Colon (tissue), 2 donors: ENCODE measurements around the gene CAMK2D.

ENCODE experiments used
- FAIRE-seq: peaks from 2 replicates; lab custom pipeline; 2012; peaks lifted over from hg19 to GRCh38; lab: Jason Lieb, UNC
- donor health status: control.
- donor health status: control.

The CAMK2D gene

DNA sequence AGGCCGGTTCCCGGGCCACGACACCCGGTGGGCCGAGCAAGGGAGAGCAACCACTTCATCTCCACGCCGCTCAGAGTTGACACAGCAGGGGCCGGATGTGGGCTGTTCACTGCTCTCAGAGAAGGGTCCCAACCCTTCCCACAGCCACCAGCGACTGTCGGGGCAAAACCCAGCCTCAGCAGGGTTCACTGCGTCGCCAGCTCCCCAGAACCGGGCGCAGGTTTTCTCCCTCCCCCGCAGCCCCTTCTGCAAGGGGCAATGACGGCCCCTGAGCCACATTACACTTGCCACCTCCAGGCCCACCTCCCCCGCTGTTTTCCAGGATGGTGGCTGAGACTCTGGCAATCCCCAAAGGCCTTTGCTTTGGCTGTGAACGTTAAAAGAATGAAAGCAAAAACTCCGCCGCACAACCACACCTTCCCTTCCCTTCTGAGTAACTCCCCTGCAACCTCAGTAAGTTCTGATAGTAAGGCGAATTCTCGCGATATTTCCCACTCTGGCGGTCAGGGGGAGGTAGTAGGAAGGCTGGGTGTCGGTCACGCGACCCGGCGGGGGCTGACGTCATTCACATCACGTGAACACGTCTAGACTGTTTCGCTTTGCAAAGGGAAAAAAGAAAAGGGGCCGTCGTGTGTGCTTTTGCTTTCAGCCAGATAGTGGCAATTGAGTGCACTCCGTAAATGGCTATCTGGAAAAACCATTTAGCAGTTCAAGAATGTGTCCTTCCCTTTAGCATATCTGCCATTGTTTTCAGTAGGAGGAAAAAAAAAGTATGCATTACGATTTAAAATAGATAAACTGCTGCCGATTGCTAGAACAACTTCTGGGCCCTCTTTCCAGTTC, 869 bp upstream of the CAMK2D start:
- FAIRE-seq: peak; percentile 98

DNA sequence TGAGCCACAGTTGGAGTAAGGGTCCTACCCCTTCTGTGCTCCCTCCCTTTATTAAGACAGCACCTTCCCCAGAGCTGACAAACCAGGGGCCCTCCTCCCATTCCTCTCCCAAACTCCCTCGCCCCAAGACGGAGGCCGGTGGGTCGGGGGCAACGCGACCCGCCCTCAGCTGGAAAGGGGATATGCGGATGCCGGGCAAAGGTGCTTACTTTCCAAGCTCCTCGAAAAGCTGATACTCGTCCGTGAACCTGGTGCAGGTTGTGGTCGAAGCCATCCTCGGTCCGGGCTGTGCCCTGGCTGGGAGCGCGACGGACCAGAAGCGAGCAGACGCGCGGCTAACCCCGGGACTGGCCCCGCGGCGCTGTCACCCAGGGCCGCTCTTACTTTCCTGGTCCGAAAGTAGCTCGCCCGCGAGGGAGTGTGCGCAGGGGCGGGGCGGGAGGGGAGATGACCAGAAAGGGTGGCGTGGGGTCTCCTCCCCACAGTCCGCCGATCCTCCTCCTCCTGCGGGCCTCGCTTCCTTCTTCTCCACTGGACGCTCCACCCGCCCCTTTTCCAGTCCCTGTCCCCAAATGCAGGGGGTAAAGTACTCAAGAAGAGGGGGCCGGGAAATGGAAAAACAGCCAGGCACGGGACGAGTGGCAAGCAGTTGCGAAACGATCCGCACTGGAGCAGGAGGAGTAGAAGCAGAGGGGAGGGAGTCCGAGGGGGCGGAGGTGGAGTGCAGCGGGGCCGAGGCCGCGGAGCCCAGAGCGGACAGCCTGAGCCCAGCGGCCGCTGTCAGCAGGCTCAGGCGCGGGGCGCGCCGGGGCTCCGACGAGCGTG, 531 bp downstream of the CAMK2D start:
- FAIRE-seq: no peak

- FAIRE-seq: no peak
These were observed 1.3 kb downstream of the CAMK2D start for GRCh38 chr4:113760094-113760794.

DNA sequence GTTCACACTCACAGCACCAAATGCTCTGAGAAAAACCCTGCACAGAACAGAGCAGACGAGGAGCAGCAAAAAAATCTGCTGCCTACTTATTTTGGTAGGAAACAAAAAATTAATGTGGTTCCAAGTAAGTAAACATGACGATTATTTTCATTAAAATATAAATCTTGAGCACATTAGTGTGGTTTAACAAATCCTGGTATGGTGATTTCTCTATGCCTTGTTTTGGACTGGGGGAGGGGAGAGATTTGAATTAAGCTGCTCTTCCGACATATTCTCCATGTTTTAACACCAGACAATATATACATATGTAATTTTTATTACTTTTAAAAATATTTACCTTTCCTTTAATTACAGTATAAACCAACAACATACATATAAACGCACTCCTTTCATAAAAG, 1.8 kb downstream of the CAMK2D start:
- no peak for FAIRE-seq

GRCh38 chr4:113758372-113758771, 3.2 kb downstream of the CAMK2D start:
- FAIRE-seq: no peak

DNA sequence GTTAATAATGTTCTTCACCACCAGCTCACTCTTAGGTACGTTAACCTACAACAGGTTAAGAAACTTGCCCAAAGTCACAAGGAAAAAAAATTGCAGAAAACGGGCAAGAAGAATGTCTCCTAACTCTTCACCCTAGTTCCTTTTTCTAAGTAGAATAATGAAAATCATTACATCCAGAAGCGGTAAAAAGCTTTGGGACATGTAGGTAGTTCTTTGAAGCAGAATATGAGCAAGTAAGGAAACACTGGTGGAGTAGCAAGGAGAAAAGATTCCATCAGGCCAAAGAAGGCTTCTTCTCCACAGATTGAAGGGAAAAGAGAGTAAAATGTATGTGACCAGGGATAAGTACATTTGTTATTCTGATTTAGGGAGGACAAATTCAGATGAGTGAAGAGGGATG, 4.1 kb downstream of the CAMK2D start:
- FAIRE-seq: no peak

GRCh38 chr4:113756005-113756410, 5.5 kb downstream of the CAMK2D start:
- no peak for FAIRE-seq

- no peak for FAIRE-seq
These were observed 10.8 kb downstream of the CAMK2D start for GRCh38 chr4:113750734-113751133.

- no peak for FAIRE-seq
These were observed 11.2 kb downstream of the CAMK2D start for GRCh38 chr4:113750296-113750695.

- FAIRE-seq: no peak
These were observed 12.4 kb downstream of the CAMK2D start for GRCh38 chr4:113749178-113749577.

GRCh38 chr4:113747949-113748348, 13.6 kb downstream of the CAMK2D start:
- no peak for FAIRE-seq

DNA sequence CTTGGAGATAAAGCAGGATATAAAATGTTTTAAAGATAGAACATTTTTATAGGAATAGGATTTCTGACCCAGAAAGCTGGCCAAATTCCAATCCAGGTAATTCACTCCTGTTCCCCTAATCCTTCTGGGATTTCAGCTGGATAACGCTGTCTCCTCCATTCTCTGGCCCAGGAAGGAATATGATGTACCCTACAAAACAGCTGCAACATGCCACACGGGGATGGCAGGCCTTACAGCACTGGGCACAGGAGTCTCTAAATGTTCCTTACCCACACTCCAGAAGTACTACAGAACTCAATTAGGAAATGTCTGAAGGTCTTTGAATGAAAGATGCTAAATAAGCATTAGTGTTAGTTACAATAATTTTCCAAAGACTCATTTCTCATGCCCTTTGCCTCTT, 15.8 kb downstream of the CAMK2D start:
- FAIRE-seq: no peak

DNA sequence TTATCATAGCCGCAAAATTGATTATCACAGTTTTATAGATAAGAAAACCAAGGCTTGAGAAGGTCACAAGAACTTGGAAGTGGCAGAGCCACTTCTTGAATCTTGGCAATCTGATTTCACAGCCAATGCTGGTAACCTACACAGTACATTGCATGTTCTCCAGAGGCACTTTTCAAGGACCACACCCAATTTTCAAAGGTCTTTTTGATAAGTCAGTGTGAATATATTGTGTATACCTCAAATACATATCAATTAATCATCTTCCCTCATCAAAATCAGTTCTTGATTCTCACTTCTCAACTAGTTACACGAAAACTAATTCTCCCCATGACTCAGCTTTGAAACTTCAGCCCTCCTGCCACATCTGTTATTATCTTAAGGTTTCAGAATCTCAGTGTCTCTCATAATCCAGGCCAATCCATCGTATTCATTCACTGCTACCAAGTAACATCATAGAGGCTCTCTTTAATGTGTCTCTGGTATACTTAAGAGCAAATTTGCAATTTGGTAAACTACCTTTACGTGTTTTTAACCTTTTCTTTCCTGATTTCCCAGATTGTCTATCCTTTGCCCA, 16.8 kb downstream of the CAMK2D start:
- no peak for FAIRE-seq

GRCh38 chr4:113743690-113744089, 17.8 kb downstream of the CAMK2D start:
- no peak for FAIRE-seq

GRCh38 chr4:113742643-113743042, 18.9 kb downstream of the CAMK2D start:
- no peak for FAIRE-seq

- no peak for FAIRE-seq
These were observed 19.6 kb downstream of the CAMK2D start for GRCh38 chr4:113741956-113742355.

DNA sequence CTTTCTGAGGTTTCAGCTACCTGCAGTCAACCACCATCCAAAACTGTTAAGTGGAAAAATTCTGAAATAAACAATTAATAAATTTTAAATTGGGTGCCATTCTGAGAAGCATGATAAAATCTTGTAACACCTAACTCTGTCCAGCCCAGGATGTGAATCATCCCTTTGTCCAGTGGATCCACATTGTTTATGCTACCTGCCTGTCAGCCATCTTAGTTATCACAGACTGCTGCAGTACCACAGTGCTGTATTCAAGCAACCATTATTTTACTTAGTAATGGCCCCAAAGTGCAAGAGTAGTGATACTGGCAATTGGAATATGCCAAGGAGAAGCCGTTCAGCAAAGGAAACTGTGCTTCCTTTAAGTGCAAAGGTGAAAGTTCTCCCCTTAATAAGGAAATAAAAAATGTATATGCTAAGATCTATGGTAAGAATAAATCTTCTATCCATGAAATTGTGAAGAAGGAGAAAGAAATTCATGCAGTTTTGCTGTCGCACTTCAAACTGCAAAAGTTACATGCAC, 20.6 kb downstream of the CAMK2D start:
- FAIRE-seq: no peak

DNA sequence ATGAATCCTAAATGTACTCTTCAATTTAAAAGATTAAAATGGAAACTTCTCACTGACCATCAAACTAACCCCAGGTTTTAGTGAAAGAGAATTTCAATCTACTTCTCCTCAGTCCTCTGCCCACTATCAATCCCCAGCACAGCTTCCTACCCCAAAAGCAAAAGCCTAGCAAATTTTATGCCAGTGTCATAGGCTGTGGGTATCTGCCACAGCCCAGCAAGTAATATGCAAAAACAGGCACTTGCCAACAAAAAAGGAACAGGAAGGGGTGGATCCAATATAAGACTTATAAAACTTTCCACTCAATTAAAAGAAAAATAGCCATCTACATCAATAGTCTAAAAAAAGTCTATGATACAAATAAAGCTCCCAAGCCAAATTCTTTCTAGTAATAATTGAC, 22.3 kb downstream of the CAMK2D start:
- FAIRE-seq: no peak

- FAIRE-seq: no peak
These were observed 23.3 kb downstream of the CAMK2D start for GRCh38 chr4:113738251-113738650.

DNA sequence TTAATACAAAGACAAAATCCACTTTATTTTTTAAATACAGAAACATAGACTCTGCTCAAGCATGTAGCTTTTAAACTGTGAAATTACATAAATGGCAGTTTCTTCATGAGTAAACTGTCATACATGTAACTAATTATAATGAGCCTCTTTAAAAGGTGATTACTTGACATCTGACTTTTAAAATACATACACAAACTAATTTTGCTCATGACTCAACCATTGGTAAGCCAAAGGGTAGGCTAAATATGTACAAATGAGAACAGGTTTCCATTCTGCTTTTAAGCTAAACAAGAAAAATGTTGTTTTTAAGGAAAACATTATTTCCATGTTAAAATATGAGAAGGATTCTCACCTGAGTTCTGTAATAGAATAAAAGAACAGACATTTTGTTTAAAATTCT, 27.9 kb downstream of the CAMK2D start:
- no peak for FAIRE-seq

DNA sequence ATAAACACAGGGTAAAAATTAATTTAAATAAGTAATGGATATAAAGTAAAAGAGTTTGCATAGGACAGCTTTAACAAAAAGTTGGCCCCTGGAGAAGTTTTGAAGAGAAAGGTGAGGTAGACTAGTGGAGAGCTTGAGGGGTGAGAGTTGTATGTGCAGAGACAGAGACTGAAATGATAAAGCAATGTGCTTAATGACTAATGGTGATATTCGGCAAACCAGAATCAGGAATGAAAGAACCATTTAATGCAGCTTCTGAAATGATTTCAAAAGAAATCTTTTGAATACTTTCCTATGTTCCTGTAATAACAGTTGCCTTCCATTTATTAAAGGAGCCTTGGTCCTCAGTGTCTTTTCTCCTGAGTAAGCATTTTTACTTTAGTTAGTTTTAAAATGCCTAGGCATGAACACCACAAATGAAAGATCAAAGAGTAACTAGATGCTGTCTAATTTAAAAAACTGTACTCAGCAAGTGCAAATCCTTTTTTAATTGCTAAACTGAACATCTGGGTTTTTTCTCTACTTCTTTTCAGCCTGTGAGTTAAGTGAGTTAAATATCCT, 28.5 kb downstream of the CAMK2D start:
- FAIRE-seq: no peak
